CD4-positive, alpha-beta T cell treated with Interleukin-12 subunit alpha and Interleukin-12 subunit beta, for 1 hour (primary cell): ENCODE results near the gene BAX.

ENCODE experiments used
- DNase-seq: peaks from one replicate; pipeline ENCODE4 v3.0.0-alpha.2; 2020

Gene BAX

DNA sequence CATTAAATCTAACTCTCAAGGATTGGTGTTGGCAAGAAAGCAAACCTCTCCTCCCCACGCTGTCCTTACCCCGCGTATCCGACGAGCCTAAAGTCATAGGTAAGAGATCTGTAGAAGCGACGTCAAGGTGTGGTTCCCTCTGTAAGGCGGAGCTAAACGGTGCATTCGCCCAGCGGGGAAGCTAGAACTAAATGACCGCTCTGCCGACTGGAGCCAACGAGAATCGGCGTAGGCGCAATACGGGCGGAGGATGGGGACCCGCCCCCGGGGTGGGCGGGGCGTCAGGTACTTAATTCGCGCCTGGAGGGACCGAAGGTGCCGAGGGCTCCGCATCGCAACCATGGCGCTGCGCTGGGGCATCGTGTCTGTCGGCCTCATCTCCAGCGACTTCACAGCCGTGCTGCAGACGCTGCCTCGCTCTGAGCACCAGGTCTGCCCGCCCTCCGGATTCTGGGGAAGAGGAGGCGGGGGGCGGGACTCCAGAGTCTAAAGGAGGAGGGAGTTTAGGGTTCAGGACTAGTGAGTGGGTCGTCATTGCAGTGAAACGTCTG, 21.2 kb upstream of the BAX start, which contains the start of gene DHDH:
TSS of gene DHDH (plus strand) at position 318 of the 551 bp plus-strand sequence. CDS start at position 341, 23 bp downstream.
- DNase-seq, result peak; percentile 93

DNA sequence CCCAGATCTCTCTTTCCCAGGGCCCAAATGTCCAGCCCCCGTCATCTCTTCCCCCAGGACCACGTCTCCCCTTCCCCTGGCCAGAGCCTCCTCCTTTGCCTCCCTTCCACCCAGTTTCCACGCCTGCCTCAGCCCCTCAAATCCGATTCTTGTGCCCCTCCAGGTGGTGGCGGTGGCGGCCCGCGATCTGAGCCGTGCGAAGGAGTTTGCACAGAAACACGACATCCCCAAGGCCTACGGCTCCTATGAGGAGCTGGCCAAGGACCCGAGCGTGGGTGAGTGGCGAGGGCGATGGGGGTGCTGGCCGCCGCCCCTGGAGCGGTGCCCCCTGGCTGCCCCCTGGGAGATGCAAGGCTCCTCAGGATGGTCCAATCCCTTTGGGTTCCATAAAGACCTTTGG, 19.8 kb upstream of the BAX start:
- DNase-seq, result no peak

DNA sequence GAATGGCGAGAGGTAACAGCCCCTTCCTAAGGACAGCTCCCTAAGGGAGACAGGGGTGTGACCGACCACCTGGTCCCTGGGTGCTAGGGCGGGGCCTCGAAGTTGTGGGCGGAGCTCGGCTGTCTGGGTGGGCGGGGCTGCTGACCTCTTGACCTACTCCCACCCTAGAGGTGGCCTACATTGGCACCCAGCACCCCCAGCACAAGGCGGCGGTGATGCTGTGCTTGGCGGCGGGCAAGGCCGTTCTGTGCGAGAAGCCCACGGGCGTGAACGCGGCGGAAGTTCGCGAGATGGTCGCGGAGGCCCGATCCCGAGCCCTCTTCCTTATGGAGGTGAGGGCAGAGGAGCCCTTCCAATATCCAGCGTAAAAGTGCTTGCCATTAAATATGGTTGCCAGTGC, 18.8 kb upstream of the BAX start:
- no peak for DNase-seq

DNA sequence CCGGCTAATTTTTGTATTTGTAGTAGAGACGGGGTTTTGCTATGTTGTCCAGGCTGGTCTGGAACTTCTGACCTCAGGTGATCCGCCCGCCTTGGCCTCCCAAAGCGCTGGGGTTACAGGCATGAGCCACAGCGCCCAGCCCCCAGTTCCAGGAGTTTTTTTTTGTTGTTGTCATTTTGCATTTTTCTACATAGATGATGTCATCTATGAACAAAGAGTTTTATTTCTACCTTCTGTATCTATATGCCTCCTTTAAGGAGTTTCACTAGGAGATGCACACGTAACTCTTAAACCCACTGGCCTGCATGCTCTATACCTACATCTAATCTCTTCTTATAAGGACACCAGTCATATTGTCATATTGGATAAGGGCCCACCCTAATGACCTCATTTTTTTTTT, 16.4 kb upstream of the BAX start:
- no peak for DNase-seq

DNA sequence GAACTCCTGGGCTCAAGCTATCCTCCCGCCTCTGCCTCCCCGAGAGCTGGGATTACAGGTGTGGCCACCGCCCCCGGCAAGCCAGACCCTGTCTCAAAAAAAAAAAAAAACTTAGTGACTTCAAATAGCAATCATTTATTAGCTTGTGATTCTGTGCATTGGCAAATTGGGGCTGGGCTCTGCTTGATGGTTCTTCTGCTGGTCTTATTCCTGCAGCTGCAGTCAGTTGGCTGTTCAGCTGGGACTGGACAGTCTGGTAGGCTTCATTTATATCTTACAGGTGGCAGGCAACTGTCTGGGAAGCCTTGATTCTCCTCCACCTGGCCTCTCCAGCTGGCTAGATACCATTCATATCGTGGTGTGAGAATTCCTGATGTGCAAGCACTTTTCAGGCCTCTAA, 13.8 kb upstream of the BAX start:
- no peak for DNase-seq

DNA sequence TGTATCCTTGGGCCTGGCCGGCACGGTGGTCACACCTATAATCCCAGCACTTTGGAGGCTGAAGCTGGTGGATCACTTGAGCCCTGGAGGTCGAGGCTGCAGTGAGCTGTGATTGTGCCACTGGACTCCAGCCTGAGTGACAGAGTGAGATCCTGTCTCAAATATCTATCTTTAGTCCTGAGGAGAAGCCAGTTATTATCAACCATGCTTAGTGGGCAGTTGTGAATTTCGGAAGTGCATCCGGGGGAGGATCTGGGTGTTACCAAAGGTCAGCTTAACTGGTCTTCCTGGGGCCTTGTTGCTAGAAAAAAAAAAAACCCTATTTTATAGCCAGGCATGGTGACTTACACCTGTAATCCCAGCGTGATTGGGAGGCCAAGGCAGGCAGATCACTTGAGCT, 11.6 kb upstream of the BAX start:
- DNase-seq, result no peak

DNA sequence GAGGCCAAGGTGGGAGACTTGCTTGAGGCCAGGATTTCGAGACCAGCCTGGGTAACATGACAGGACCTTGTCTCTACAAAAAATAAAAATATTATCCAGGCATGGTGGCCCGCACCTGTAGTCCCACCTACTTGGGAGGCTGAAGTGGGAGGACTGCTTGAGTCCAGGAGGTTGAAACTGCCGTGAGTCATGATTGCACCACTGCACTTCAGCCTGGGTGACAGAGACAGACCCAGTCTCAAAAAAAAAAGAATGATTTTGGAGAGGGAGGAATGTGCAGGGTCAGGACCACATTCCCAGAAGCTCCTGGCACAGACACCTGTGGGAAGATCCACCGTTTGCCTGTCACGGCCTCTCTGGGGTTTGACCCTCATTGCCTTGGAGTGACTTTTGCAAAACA, 9.3 kb upstream of the BAX start:
- no peak for DNase-seq

DNA sequence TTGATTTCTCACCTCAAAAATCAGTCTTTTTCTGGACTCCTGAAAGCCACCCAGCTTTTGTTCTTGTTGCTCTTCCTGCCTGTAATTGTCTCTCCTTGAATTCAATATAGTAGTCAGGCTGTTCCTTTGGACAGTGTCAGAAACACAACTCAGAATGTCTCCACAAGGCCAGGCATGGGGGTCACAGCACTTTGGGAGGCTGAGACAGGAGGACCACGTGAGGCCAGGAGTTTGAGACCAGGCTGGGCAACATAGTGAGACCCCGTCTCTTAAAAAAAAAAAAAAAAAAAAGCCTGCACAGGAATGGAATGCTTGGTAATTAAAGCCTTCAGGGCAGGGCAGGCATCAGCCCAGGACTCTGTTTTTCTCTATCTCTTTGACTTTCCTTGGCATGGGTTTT, 8.9 kb upstream of the BAX start:
- DNase-seq, result no peak

DNA sequence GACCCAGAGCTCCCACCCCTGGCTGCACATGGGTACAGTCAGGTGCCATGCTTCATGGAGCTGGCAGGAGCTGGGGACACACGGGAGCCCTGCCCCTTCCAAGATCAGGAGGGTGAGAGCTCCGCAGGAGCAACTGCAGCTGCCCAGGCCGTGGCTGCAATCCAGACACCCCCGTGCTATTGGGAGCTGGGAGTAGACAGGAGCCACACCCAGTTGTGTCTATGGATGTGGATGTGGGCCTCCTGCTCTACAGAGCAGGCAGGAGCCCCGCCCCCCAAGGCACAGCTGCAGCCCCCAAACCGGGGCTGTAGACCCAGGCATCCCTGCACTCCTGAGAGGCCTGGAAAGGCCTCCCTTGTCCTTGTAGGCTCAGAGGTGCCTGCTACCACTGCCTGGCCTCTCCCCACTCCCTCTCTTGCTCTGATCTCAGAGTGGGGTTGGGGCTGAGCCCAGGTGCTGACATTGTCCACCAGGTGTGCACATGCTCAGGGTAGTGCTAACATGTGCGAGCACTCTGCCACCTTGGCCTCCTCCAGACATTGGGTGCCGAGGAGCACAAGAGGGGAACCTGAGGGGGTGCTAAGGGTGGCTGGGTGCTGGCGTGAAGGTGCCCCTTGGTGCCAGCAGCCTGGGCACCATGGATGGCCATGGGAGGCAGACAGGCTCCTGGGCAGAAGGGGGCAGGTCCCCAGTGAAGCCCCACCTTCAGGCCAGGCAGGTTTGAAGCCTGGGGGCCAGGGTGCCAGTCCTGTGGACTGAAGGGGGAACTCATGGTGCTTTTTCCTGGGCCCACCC, 8.0 kb upstream of the BAX start:
- DNase-seq, result no peak

DNA sequence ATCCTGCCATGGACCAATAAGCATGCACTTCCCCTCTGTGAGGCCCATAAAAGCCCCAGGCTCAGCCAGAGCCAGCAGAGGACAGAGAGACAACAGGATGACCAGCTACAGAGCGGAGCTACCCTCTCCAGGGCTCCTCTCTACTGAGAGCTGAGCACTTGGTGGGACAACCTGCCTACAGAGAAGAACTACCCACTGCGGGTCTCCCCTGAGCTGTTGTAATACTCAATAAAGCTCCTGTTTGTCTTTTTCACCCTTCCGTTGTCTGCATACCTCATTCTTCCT, 7.5 kb upstream of the BAX start:
- no peak for DNase-seq

DNA sequence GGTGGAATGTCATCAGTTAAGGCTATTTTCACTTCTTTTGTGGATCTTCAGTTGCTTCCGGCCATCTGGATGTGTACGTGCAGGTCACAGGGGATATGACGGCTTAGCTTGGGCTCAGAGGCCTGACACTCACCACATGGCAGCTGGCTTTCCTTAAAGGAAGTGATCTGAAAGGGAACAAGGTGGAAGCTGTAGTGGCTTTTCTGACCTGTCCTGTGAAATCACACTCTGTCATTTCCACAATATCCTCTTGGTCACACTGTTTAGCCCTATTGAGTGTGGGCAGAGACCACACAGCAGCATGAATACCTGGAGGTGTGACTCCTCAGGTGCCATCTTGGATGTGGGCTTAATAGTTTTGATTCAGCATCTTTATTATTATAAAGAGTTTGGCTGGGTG, 4.5 kb upstream of the BAX start:
- no peak for DNase-seq

DNA sequence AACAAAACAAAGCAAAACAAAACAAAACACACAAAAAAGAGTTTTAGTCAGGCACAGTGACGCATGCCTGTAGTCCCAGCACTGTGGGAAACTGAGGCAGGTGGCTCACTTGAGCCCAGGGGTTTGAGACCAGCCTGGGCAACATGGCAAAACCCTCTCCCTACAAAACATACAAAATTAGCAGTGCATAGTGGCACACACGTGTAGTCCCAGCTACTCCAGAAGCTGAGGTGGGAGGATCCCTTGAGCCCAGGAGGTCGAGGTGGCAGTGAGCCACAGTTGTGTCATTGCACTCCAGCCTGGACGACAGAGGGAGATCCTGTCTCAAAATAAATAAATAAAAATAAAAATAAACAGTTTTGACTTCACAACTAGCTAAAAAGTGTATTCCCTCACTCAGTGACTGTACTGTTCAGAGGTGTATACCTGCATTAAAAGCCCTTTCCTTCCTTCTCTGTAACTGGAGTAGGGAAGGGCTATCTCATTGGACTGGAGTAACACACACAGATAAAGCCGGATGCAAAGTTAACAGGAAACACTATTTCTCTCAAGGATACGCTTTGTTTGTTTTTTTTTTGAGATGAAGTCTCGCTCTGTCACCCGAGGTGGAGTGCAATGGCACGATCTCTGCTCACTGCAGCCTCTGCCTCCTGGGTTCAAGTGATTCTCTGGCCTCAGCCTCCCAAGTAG, 3.7 kb upstream of the BAX start:
- no peak for DNase-seq

DNA sequence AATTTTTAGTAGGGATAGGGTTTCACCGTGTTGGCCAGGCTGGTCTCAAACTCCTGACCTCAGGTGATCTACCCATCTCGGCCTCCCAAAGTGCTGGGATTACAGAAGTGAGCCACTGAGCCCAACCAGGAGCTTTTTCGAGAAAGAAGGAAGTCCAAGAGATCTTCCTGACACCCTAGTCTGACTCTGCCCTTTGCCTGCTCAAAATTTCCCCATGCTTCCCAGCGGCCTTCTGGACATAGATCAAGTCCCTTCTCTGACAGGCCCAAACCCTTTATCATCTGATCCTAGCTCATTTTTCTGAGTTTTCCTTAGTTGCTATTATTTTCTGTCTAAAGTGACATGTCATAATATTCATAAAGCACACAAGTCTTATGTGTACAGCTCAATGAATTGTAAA, 1.5 kb upstream of the BAX start:
- no peak for DNase-seq

DNA sequence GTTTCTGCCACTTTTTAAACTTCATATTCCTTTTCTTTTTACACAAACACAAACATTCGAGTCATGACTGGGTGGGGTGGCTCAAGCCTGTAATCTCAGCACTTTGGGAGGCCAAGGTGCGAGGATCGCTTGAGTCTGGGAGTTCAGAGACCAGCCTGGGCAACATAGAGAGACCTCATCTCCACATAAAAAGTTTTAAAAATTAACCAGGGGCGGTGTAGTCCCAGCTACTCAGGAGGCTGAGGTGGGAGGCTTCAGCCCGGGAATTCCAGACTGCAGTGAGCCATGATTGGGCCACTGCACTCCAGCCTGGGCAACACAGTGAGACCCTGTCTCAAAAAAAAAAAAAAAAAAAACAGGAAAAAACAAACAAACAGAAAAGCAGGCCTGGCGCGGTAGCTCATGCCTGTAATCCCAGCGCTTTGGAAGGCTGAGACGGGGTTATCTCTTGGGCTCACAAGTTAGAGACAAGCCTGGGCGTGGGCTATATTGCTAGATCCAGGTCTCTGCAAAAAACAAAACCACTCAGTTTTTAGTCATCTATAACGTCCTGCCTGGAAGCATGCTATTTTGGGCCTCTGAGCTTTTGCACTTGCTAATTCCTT, 583 bp upstream of the BAX start:
- no peak for DNase-seq

DNA sequence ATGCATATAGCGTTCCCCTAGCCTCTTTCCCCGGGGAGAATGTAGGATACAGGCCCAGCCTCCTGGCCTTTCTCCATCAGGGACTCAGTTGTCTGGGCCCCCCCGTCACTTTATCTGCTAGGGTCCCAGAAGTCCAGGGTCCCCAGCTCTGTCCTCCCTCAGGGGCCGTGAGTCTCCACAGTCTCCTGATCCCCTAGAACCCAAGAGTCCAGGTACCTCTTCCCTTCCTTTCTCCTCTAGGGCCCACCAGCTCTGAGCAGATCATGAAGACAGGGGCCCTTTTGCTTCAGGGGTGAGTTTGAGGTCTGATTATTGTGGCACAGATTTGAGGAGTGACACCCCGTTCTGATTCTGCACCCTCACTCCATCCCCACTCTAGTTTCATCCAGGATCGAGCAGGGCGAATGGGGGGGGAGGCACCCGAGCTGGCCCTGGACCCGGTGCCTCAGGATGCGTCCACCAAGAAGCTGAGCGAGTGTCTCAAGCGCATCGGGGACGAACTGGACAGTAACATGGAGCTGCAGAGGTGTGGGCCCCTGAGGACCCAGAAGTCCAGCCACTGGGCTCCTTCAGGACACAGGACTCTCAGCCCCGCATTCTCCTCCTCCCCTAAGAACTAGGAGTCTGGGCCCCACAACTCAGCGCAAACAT, 758 bp downstream of the BAX start:
- DNase-seq, result no peak

DNA sequence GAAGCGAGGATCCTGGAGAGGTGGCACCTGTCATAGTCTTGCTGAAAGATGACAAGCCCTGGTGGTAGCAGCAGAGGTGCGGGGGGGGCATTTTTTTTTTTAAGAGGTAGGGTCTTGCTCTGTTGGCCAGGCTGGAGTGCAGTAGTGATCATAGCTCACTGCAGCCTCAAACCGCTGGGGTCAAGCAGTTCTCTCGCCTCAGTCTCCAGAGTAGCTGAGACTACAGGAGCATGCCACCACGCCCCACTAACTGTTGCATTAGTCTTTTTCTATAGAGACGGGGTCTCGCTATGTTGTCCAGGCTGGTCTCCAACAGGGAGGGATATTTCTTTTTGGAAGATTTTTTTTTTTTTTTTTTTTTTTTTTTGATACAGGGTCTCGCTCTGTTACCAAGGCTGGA, 3.3 kb downstream of the BAX start:
- no peak for DNase-seq

DNA sequence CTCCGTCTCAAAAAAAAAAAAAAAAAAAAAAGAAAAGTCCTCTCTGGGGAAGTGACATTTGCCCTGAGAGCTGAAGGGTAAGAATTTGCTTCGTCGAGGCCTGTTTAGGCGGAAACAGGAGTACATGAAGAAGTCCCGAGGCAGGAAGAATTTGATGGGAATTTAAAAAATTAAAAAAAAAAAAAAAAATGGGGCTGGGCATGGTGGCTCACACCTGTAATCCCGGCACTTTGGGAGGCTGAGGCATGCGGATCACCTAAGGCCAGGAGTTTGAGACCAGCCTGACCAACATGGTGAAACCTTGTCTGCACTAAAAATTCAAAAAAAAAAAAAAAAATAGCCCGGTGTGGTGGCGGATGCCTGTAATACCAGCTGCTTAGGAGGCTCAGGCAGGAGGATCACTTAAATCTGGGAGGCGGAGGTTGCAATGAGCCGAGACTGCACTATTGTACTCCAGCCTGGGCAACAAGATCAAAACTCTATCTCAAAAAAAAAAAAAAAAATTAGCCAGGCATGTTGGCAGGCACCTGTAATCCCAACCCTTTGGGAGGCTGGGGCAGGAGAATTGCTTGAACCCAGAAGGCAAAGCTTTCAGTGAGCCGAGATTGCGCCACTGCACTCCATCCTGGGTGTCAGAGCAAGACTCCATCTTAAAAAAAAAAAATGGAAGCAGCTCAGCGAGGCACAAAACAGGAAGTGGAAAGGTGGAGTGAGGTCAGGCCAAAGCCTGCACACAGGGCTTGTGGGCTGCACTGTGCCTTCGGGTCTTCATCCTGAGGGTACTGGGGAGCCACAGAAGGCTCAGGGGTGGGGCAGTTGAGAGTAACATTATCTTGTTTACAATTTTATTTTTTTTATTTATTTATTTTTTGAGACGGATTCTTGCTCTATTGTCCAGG, 4.9 kb downstream of the BAX start:
- DNase-seq, result no peak

DNA sequence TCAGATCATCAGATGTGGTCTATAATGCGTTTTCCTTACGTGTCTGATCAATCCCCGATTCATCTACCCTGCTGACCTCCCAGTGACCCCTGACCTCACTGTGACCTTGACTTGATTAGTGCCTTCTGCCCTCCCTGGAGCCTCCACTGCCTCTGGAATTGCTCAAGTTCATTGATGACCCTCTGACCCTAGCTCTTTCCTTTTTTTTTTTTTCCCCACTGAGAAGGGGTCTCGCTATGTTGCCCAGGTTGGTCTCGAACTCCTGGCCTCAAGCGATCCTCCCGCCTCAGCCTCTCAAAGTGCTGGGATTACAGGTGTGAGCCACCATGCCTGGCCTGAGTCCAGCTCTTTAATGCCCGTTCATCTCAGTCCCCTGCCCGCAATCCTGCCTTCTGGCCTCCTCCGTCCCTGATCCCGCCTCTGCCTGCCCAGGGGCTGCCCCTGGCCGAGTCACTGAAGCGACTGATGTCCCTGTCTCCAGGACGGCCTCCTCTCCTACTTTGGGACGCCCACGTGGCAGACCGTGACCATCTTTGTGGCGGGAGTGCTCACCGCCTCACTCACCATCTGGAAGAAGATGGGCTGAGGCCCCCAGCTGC, 6.5 kb downstream of the BAX start:
- DNase-seq, result no peak

DNA sequence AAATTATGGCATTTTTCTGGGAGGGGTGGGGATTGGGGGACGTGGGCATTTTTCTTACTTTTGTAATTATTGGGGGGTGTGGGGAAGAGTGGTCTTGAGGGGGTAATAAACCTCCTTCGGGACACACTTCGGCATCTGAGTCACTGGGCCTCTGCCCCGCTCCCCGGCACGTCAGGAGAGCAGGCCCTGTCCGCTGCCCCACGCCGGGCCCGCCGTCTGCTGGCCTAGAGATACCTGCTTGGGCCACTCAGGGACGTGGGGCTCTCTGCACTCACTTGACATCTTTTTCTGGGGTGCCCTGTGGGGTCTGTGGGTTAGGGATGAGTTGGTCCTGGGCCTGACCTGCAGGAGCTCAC, 7.0 kb downstream of the BAX start:
- DNase-seq, result no peak

DNA sequence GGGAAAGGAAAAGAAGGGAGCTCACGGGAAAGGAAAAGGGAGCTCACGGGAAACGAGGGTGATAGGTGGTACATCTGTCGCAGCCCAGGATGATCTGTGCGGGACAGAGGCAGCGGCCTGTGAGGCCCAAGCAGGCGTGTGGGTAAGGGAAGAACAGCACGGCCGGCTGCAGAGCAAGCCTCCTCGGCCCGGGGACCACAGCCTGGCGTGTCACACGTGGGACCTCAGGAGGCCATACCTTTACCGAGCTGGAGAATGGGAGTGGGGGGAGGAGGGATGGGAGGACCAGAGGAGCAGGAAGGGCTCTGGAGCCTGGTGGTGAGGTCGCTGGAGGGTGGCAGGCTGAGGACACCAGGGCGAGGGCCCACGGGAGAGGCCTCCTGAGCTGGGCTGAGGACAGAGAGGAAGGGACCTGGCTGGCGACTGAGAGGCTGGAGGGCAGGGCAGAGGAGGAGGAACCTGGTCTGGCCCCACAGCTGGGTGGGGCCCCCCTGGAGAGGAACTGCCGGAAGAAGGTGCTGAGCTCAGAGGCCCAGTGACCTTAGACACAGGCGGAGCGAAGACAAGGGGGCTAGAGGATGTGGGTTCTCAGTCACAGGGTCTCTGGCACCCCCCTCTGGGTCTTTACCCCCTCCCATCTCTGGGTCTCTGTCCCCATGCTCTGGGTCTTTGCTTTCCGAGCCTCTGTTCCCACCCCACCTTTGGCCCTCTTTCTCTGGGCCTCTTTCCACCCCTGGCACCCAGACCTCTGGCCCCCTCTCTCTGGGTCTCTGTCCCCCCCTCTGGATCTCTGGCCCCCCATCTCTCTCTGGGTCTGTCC, 7.6 kb downstream of the BAX start:
- DNase-seq, result peak; percentile 50

DNA sequence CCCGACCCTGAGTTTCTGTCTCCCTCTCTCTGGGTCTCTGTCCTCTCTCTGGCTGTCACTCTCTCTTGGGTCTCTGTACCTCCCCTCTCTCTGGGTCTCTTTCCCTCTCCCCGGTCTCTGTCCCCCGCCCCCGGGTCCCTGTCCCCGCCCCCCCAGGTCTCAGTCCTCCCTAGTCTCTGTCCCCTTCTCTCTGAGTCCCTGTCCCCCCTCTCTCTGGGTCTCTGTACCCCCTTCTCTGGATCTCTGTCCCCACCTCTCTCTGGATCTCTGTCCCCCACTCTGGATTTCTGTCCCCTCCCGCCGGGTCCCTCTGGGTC, 8.1 kb downstream of the BAX start:
- no peak for DNase-seq
